CD14-positive monocyte (primary cell): ENCODE results near the gene TEX48. TPM values are rescaled to one million over a fixed set of nuclear protein-coding genes. Genes with fewer than 3 reads are reported as not detected.

Experiments
- DNase-seq, 3 donors: peaks; one replicate each; pipeline ENCODE4 v3.0.0-alpha.2; 2011 to 2022
- H2AFZ ChIP-seq: 2 replicates; pipeline ENCODE4 v1.6.0; 2012; ENCODE audit warnings: mild to moderate bottlenecking, low read depth, low read length, inconsistent platforms; ENCODE audit not compliant: insufficient read depth, poor library complexity, severe bottlenecking
- H3K27ac ChIP-seq, 2 donors: 1 replicate in 1 of 2; 2 replicates in 1 of 2; pipeline ENCODE4 v1.5.1; 2012 to 2013; ENCODE audit warnings: low read length in 2 of 2, control low read depth in 1 of 2, inconsistent platforms in 1 of 2, low read depth in 1 of 2, mild to moderate bottlenecking in 1 of 2
- H3K27me3 ChIP-seq, 2 donors: one replicate each; pipeline versions ENCODE4 v1.6.0 to v1.6.1; 2011 to 2013; ENCODE audit warnings: low read length in 2 of 2; ENCODE audit not compliant: control insufficient read depth in 2 of 2, insufficient read depth in 2 of 2
- H3K36me3 ChIP-seq, 2 donors: replicated peaks in 1 of 2; 1 replicate in 1 of 2; 2 replicates in 1 of 2; pipeline versions ENCODE4 v1.5.1 to v1.6.1; 2012 to 2013; ENCODE audit warnings: low read length in 2 of 2, control low read depth in 1 of 2, inconsistent platforms in 1 of 2, mild to moderate bottlenecking in 1 of 2; ENCODE audit not compliant: insufficient read depth in 2 of 2, control insufficient read depth in 1 of 2
- H3K4me1 ChIP-seq, 2 donors: 1 replicate in 1 of 2; 2 replicates in 1 of 2; pipeline versions ENCODE4 v1.5.1 to v1.6.1; 2012 to 2013; ENCODE audit warnings: low read length in 2 of 2, control low read depth in 1 of 2, inconsistent platforms in 1 of 2, mild to moderate bottlenecking in 1 of 2, moderate library complexity in 1 of 2; ENCODE audit not compliant: insufficient read depth in 2 of 2, control insufficient read depth in 1 of 2
- H3K4me2 ChIP-seq: replicated peaks from 2 replicates; pipeline ENCODE3; 2012; ENCODE audit warnings: low read length, moderate library complexity, mild to moderate bottlenecking; ENCODE audit not compliant: poor library complexity, severe bottlenecking; ENCODE audit errors: extremely low read depth
- H3K4me3 ChIP-seq, 3 experiments: fragments of 200-600 bp in 1 of 3; sonication (generic) in 1 of 3; replicated peaks in 1 of 3; 1 replicate in 2 of 3; 2 replicates in 1 of 3; pipeline ENCODE4 v1.5.1; 2011 to 2013; ENCODE audit warnings: low read length in 3 of 3, mild to moderate bottlenecking in 3 of 3, control low read depth in 2 of 3, low read depth in 2 of 3, inconsistent platforms in 1 of 3, moderate library complexity in 1 of 3
- H3K79me2 ChIP-seq: 2 replicates; pipeline ENCODE4 v1.6.0; 2012; ENCODE audit warnings: mild to moderate bottlenecking, control low read depth, inconsistent platforms, low read length, moderate library complexity; ENCODE audit not compliant: insufficient read depth
- H3K9ac ChIP-seq: 2 replicates; pipeline ENCODE4 v1.6.0; 2017; ENCODE audit warnings: low read length, mild to moderate bottlenecking; ENCODE audit not compliant: insufficient read depth, poor library complexity, severe bottlenecking
- H3K9me3 ChIP-seq, 2 donors: replicated peaks in 1 of 2; 1 replicate in 1 of 2; 2 replicates in 1 of 2; pipeline versions ENCODE4 v1.5.1 to v1.6.1; 2012 to 2013; ENCODE audit warnings: low read length in 2 of 2, control low read depth in 1 of 2; ENCODE audit not compliant: control insufficient read depth in 1 of 2, insufficient read depth in 1 of 2
- H4K20me1 ChIP-seq: 2 replicates; pipeline ENCODE4 v1.6.0; 2012; ENCODE audit warnings: mild to moderate bottlenecking, low read length, control low read depth, moderate library complexity; ENCODE audit not compliant: insufficient read depth
- H3K27ac Mint-ChIP-seq, 7 donors: one replicate each; pipeline ENCODE4 v1.8.0; 2020; ENCODE audit warnings: mild to moderate bottlenecking in 7 of 7, mixed read lengths in 7 of 7, moderate library complexity in 6 of 7, inconsistent platforms in 2 of 7
- H3K27me3 Mint-ChIP-seq, 3 donors: one replicate each; pipeline ENCODE4 v1.8.0; 2021 to 2022; ENCODE audit warnings: low read depth in 3 of 3, mild to moderate bottlenecking in 3 of 3, mixed read lengths in 3 of 3, moderate library complexity in 3 of 3, inconsistent platforms in 1 of 3
- H3K36me3 Mint-ChIP-seq, 2 donors: one replicate each; pipeline ENCODE4 v1.8.0; 2020; ENCODE audit warnings: mixed read lengths in 2 of 2, inconsistent platforms in 1 of 2, mild to moderate bottlenecking in 1 of 2
- H3K4me1 Mint-ChIP-seq: one replicate; pipeline ENCODE4 v1.8.0; 2020; ENCODE audit warnings: mild to moderate bottlenecking, mixed read lengths
- H3K4me3 Mint-ChIP-seq, 2 donors: one replicate each; pipeline ENCODE4 v1.8.0; 2020; ENCODE audit warnings: mild to moderate bottlenecking in 2 of 2, mixed read lengths in 2 of 2, moderate library complexity in 1 of 2
- H3K9me3 Mint-ChIP-seq, 7 donors: one replicate each; pipeline ENCODE4 v1.8.0; 2020 to 2022; ENCODE audit warnings: mixed read lengths in 7 of 7, mild to moderate bottlenecking in 6 of 7, moderate library complexity in 6 of 7, inconsistent platforms in 2 of 7
- CTCF ChIP-seq: fragments of 200-600 bp; IDR thresholded peaks from one replicate; pipeline ENCODE4 v1.8.0; 2022; ENCODE audit warnings: antibody characterized with exemption, mild to moderate bottlenecking
- WGBS: methylation state at CpG from one replicate; pipeline ENCODE4 v1.1.5; 2013; ENCODE audit warnings: missing lambda C conversion rate; ENCODE audit not compliant: insufficient coverage; 5-methylcytosine and 5-hydroxymethylcytosine counted together
- intact Hi-C, 2 donors: fragments of 100-400 bp; cut with micrococcal nuclease; formaldehyde crosslinking; loops; one replicate each; pipeline versions ENCODE4 v1.15.0 to v1.15.1; 2023
- polyA plus RNA-seq, 3 donors: library from polyadenylated mRNA; depleted of rRNA in 1 of 3; unstranded in 2 of 3; stranded (reverse) in 1 of 3; fragments of 300-500 nt in 2 of 3; fragments of >200 nt in 1 of 3; fragmentation: Illumina TruSeq in 2 of 3; gene quantifications; 1 replicate in 2 of 3; 2 replicates in 1 of 3; pipeline ENCODE4 v1.2.3, GENCODE V29; 2012 to 2021

The TEX48 gene
- polyA plus RNA-seq, 3 donors = not detected

DNA sequence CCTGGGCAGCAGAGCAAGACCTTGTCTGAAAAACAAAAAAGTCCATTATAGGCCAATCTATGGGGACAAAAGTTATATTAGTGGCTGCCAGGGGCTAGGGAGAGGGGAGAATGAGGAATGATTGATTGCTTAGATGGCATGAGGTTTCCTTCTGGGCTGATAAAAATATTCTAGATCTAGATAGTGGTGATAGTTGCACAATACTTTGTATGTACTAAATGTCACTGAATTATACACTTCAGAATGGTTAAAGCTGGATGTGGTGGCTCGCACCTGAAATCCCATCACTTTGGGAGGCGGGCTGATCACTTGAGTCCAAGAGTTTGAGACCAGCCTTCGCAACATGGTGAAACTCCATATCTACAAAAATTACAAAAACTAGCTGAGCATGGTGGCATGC is 42.8 kb upstream of the TEX48 start:
- no peaks in the 10 kb centered on the region for H3K36me3 Mint-ChIP-seq
- no peak overlapping the region for H2AFZ ChIP-seq
- H3K4me1 ChIP-seq = no peaks in the 10 kb centered on the region
- H3K4me3 ChIP-seq = no peak overlapping the region
- H4K20me1 ChIP-seq = no peaks in the 10 kb centered on the region
- H3K79me2 ChIP-seq = no peaks in the 10 kb centered on the region
- peaks cover 0 to 10% (median 6%) of the 10 kb centered on the region in 3 donors for H3K27me3 Mint-ChIP-seq
- no peaks in the 10 kb centered on the region for H3K36me3 ChIP-seq
- DNase-seq = no peak
- H3K4me1 Mint-ChIP-seq = no peaks in the 10 kb centered on the region
- no CpG with 5 or more reads among the region's 3 CpGs for WGBS
- no peak overlapping the region for H3K4me3 Mint-ChIP-seq
- no peak overlapping the region for H3K4me2 ChIP-seq
- intact Hi-C loops = no loop called here
- H3K27ac Mint-ChIP-seq = no peak overlapping the region
- TF ChIP-seq CTCF = no peak
- H3K27ac ChIP-seq = no peak overlapping the region
- peaks cover 0 to 3% (median 0%) of the 10 kb centered on the region in 7 donors for H3K9me3 Mint-ChIP-seq
- H3K9ac ChIP-seq = no peak overlapping the region
- H3K27me3 ChIP-seq = no peaks in the 10 kb centered on the region
- no peaks in the 10 kb centered on the region for H3K9me3 ChIP-seq

- H3K4me3 Mint-ChIP-seq = no peak overlapping the region
- no peaks in the 10 kb centered on the region for H3K79me2 ChIP-seq
Measured at GRCh38 chr9:114723931-114724330, 41.9 kb upstream of the TEX48 start.

More at GRCh38 chr9:114723931-114724330, 41.9 kb upstream of the TEX48 start:
- Histone ChIP-seq H2AFZ (no peak overlapping the region), H4K20me1 (no peaks in the 10 kb centered on the region), H3K4me3 (no peak overlapping the region), H3K9me3 (no peaks in the 10 kb centered on the region), H3K4me2 (no peak overlapping the region), H3K9ac (no peak overlapping the region), H3K36me3 (no peaks in the 10 kb centered on the region), H3K27ac (no peak overlapping the region), H3K4me1 (no peaks in the 10 kb centered on the region), H3K27me3 (no peaks in the 10 kb centered on the region)
- Mint-ChIP-seq H3K27me3 (peaks cover 0 to 10% (median 6%) of the 10 kb centered on the region in 3 donors), H3K27ac (no peak overlapping the region), H3K4me1 (no peaks in the 10 kb centered on the region), H3K36me3 (no peaks in the 10 kb centered on the region), H3K9me3 (peaks cover 0 to 4% (median 0%) of the 10 kb centered on the region in 7 donors)
- WGBS = no CpG with 5 or more reads among the region's 1 CpG
- TF ChIP-seq CTCF = no peak
- intact Hi-C loops = no loop called here
- no peak for DNase-seq
